Endothelial cell of umbilical vein (primary cell): ENCODE results near the gene LRCH1. TPM values are rescaled to one million over a fixed set of nuclear protein-coding genes. Genes with fewer than 3 reads are reported as not detected.

Experiments used
- BruUV-seq: library from RNA; stranded (reverse); fragments of 400-500 nt; replicated peaks from 2 replicates; lab custom pipeline; 2021; lab: Mats Ljungman, UMichigan
- CTCF ChIA-PET: fragments of 300-600, 350-600 bp; sonication (Branson Sonifier 250); formaldehyde crosslinking; loops from one replicate; lab custom pipeline; 2021; ENCODE audit warnings: antibody characterized with exemption, inconsistent platforms; lab: Charles Lee
- POLR2A ChIA-PET: fragments of 300-600, 350-600 bp; sonication (Branson Sonifier 250); formaldehyde crosslinking; loops from one replicate; lab custom pipeline; 2021; ENCODE audit warnings: antibody characterized with exemption, inconsistent platforms; lab: Charles Lee
- DNase-seq: peaks from one replicate; pipeline ENCODE4 v3.0.0-alpha.2; 2011; ENCODE audit warnings: low read depth, low spot score
- FAIRE-seq: peaks from 2 replicates; lab custom pipeline; 2011; peaks lifted over from hg19 to GRCh38; lab: Jason Lieb, UNC
- H2AFZ ChIP-seq: 2 replicates; pipeline ENCODE4 v1.6.0; 2012; ENCODE audit warnings: low read depth, low read length, control low read depth, inconsistent platforms
- H3K27ac ChIP-seq: 2 replicates; pipeline ENCODE4 v1.5.1; 2011; ENCODE audit warnings: low read depth, mild to moderate bottlenecking, control low read depth, low read length, moderate library complexity; ENCODE audit not compliant: insufficient read depth
- H3K27me3 ChIP-seq, 2 experiments: 2 replicates each; pipeline versions ENCODE4 v1.6.0 to v1.6.1; 2011; ENCODE audit warnings: low read length in 2 of 2, mixed read lengths in 1 of 2; ENCODE audit not compliant: control insufficient read depth in 2 of 2, insufficient read depth in 2 of 2
- H3K36me3 ChIP-seq, 2 experiments: 2 replicates in 1 of 2; 3 replicates in 1 of 2; pipeline ENCODE4 v1.5.1; 2011; ENCODE audit warnings: low read length in 2 of 2, mild to moderate bottlenecking in 1 of 2, moderate library complexity in 1 of 2; ENCODE audit not compliant: control insufficient read depth in 2 of 2, insufficient read depth in 2 of 2; ENCODE audit errors: extremely low read depth in 1 of 2
- H3K4me1 ChIP-seq: 3 replicates; pipeline ENCODE4 v1.5.1; 2011; ENCODE audit warnings: mild to moderate bottlenecking, low read length; ENCODE audit not compliant: control insufficient read depth, insufficient read depth; ENCODE audit errors: extremely low read depth
- H3K4me2 ChIP-seq: 2 replicates; pipeline ENCODE4 v1.6.1; 2011; ENCODE audit warnings: low read length, control low read depth, mixed read lengths; ENCODE audit not compliant: insufficient read depth
- H3K4me3 ChIP-seq, 3 experiments: fragments of 200-600 bp in 1 of 3; sonication (generic), shearing (Covaris generic) in 1 of 3; replicated peaks in 1 of 3; 2 replicates each; pipeline ENCODE4 v1.5.1; 2011 to 2016; ENCODE audit warnings: control low read depth in 3 of 3, low read length in 3 of 3, mild to moderate bottlenecking in 2 of 3, inconsistent platforms in 1 of 3, low read depth in 1 of 3, moderate library complexity in 1 of 3; ENCODE audit not compliant: insufficient read depth in 1 of 3
- H3K79me2 ChIP-seq: 2 replicates; pipeline ENCODE4 v1.6.0; 2012; ENCODE audit warnings: low read length, inconsistent platforms; ENCODE audit not compliant: control insufficient read depth, insufficient read depth
- H3K9ac ChIP-seq: replicated peaks from 2 replicates; pipeline ENCODE3; 2011; ENCODE audit warnings: low read length, control low read depth; ENCODE audit not compliant: insufficient read depth; ENCODE audit errors: extremely low read depth
- H3K9me1 ChIP-seq: replicated peaks from 3 replicates; pipeline ENCODE4 v1.6.0; 2011; ENCODE audit warnings: mild to moderate bottlenecking, low read length; ENCODE audit not compliant: control insufficient read depth, insufficient read depth; ENCODE audit errors: extremely low read depth
- H3K9me3 ChIP-seq: replicated peaks from 2 replicates; pipeline ENCODE4 v1.5.1; 2012; ENCODE audit warnings: low read length, inconsistent platforms; ENCODE audit not compliant: control insufficient read depth, insufficient read depth
- H4K20me1 ChIP-seq: replicated peaks from 2 replicates; pipeline ENCODE3; 2011; ENCODE audit warnings: mild to moderate bottlenecking, low read length; ENCODE audit not compliant: control insufficient read depth, insufficient read depth; ENCODE audit errors: extremely low read depth
- EZH2 ChIP-seq: IDR thresholded peaks from 2 replicates; pipeline ENCODE4 v1.6.1; 2012; ENCODE audit warnings: borderline replicate concordance, low read depth, mild to moderate bottlenecking, moderate library complexity, low read length, inconsistent platforms; ENCODE audit not compliant: severe bottlenecking
- FOS ChIP-seq: IDR thresholded peaks from 2 replicates; pipeline ENCODE4 v1.6.1; 2011; ENCODE audit warnings: mild to moderate bottlenecking, low read length, moderate library complexity, borderline replicate concordance; ENCODE audit not compliant: insufficient read depth
- GATA2 ChIP-seq: IDR thresholded peaks from 2 replicates; pipeline ENCODE4 v1.7.0; 2011; ENCODE audit warnings: low read depth, mild to moderate bottlenecking, moderate library complexity, mixed read lengths, low read length; ENCODE audit not compliant: insufficient read length, insufficient read depth
- JUN ChIP-seq: IDR thresholded peaks from 2 replicates; pipeline ENCODE4 v1.6.1; 2011; ENCODE audit warnings: borderline replicate concordance, low read depth; ENCODE audit not compliant: insufficient read length, insufficient read depth
- MAX ChIP-seq: IDR thresholded peaks from 2 replicates; pipeline ENCODE4 v1.6.1; 2011; ENCODE audit not compliant: insufficient read depth, insufficient read length
- MYC ChIP-seq: IDR thresholded peaks from one replicate; pipeline ENCODE4 v1.6.1; 2011; ENCODE audit warnings: mild to moderate bottlenecking, low read depth, low read length
- POLR2A ChIP-seq: IDR thresholded peaks from 2 replicates; pipeline ENCODE4 v1.6.1; 2012; ENCODE audit warnings: low read depth, mild to moderate bottlenecking, control low read depth, low read length
- POLR2AphosphoS5 ChIP-seq: IDR thresholded peaks from 2 replicates; pipeline ENCODE4 v1.6.1; 2012; ENCODE audit warnings: low read depth, mild to moderate bottlenecking, control low read depth, low read length, moderate library complexity; ENCODE audit not compliant: insufficient read depth
- dilution Hi-C: fragments of 300-500 bp; cut with MboI; formaldehyde crosslinking; loops from one replicate; pipeline ENCODE4 v1.15.0; 2019; ENCODE audit warnings: low sequenced_read_pairs; ENCODE audit not compliant: extremely low pct_ligation_motif_present
- intact Hi-C: fragments of 100-400 bp; cut with micrococcal nuclease; formaldehyde crosslinking; loops from one replicate; pipeline ENCODE4 v1.10.0; 2022
- polyA plus RNA-seq, 4 experiments: library from polyadenylated mRNA; depleted of rRNA in 3 of 4; stranded (reverse) in 3 of 4; unstranded in 1 of 4; fragments of >200 nt; gene quantifications; 2 replicates each; pipeline versions ENCODE4 v1.2.1 to v1.2.3, GENCODE V29; 2011 to 2012; ENCODE audit warnings: missing spikeins in 1 of 4
- total RNA-seq: library from RNA; stranded (reverse); gene quantifications from 2 replicates; pipeline ENCODE4 v1.2.3, GENCODE V29; 2021
- TF ChIP-seq, protein P1 (sequence below), 2 donors: IDR thresholded peaks; 1 replicate in 1 of 2; 2 replicates in 1 of 2; pipeline ENCODE4 v1.5.1; 2011; ENCODE audit warnings: low read length in 2 of 2, mild to moderate bottlenecking in 2 of 2, moderate library complexity in 2 of 2, control low read depth in 1 of 2, inconsistent platforms in 1 of 2, low read depth in 1 of 2; ENCODE audit not compliant: insufficient read depth in 1 of 2; ENCODE audit errors: extremely low read depth in 1 of 2

The LRCH1 gene
- total and polyA plus RNA-seq, 2 donors (not counting 3 experiments of a cell fraction or from before 2014, with no cell fraction given) = 5.4 to 16.5 TPM

- no TSS peak for BruUV-seq
- Histone ChIP-seq H3K9ac (no peak overlapping the region), H3K9me1 (no peaks in the 10 kb centered on the region), H3K4me1 (peaks cover 35% of the 10 kb centered on the region), H3K79me2 (peaks cover 62% of the 10 kb centered on the region), H3K36me3 (no peaks in the 10 kb centered on the region), H2AFZ (no peak overlapping the region), H3K9me3 (no peaks in the 10 kb centered on the region), H4K20me1 (no peaks in the 10 kb centered on the region), H3K27ac (no peak overlapping the region), H3K4me3 (no peak overlapping the region), H3K4me2 (no peak overlapping the region), H3K27me3 (no peaks in the 10 kb centered on the region)
- intact Hi-C loops (no loop called here), dilution Hi-C loops (no loop called here)
- TF ChIP-seq EZH2 (no peak), FOS (no peak), POLR2AphosphoS5 (no peak), MYC (no peak), GATA2 (no peak), POLR2A (no peak), MAX (no peak), JUN (no peak)
- TF ChIP-seq, protein P1, sequence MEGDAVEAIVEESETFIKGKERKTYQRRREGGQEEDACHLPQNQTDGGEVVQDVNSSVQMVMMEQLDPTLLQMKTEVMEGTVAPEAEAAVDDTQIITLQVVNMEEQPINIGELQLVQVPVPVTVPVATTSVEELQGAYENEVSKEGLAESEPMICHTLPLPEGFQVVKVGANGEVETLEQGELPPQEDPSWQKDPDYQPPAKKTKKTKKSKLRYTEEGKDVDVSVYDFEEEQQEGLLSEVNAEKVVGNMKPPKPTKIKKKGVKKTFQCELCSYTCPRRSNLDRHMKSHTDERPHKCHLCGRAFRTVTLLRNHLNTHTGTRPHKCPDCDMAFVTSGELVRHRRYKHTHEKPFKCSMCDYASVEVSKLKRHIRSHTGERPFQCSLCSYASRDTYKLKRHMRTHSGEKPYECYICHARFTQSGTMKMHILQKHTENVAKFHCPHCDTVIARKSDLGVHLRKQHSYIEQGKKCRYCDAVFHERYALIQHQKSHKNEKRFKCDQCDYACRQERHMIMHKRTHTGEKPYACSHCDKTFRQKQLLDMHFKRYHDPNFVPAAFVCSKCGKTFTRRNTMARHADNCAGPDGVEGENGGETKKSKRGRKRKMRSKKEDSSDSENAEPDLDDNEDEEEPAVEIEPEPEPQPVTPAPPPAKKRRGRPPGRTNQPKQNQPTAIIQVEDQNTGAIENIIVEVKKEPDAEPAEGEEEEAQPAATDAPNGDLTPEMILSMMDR (IDR thresholded peaks at IDR 0.05; ENCODE audit: extremely low read depth in 1 of 2, insufficient read depth in 1 of 2, low read depth in 1 of 2, low read length in 2 of 2) = no peak
- ChIA-PET POLR2A (no interaction called here), CTCF (interaction anchor here (0.7 to 2.2 kb wide), 4 partner anchors 10 to 158 kb away, joined by 3 to 12 read pairs (median 3); partner anchors contain the start of gene LRCH1)
- DNase-seq (no peak), FAIRE-seq (no peak)
Observed at GRCh38 chr13:46562581-46562980, 9.6 kb downstream of the LRCH1 start.
